Subcutaneous abdominal adipose tissue (tissue), 5 donors: Measurements from ENCODE around the gene INPP5A.

Experiments used
- H3K27ac ChIP-seq: one replicate; pipeline ENCODE4 v1.7.0; 2013; ENCODE audit warnings: low read depth, mild to moderate bottlenecking, inconsistent platforms, low read length, moderate library complexity
- H3K27me3 ChIP-seq, 5 donors: one replicate each; pipeline ENCODE4 v1.7.0; 2013; ENCODE audit warnings: low read length in 5 of 5, inconsistent platforms in 1 of 5; ENCODE audit not compliant: control insufficient read depth in 5 of 5, insufficient read depth in 4 of 5
- H3K36me3 ChIP-seq, 5 donors: one replicate each; pipeline ENCODE4 v1.7.0; 2013; ENCODE audit warnings: low read length in 5 of 5; ENCODE audit not compliant: control insufficient read depth in 5 of 5, insufficient read depth in 5 of 5
- H3K4me1 ChIP-seq, 5 donors: one replicate each; pipeline ENCODE4 v1.7.0; 2013; ENCODE audit warnings: low read length in 5 of 5, mild to moderate bottlenecking in 3 of 5, moderate library complexity in 1 of 5; ENCODE audit not compliant: control insufficient read depth in 5 of 5, insufficient read depth in 5 of 5
- H3K4me3 ChIP-seq, 5 donors: one replicate each; pipeline ENCODE4 v1.7.0; 2013; ENCODE audit warnings: low read length in 5 of 5, low read depth in 1 of 5
- H3K9ac ChIP-seq, 5 donors: one replicate each; pipeline ENCODE4 v1.7.0; 2013; ENCODE audit warnings: low read length in 5 of 5, mild to moderate bottlenecking in 4 of 5, moderate library complexity in 3 of 5
- H3K9me3 ChIP-seq, 5 donors: one replicate each; pipeline ENCODE4 v1.7.0; 2013; ENCODE audit warnings: low read length in 5 of 5; ENCODE audit not compliant: control insufficient read depth in 5 of 5
- donor health status: healthy.
- donor health status: healthy.
- donor health status: healthy.
- donor health status: healthy.
- donor health status: healthy.

The INPP5A gene

DNA sequence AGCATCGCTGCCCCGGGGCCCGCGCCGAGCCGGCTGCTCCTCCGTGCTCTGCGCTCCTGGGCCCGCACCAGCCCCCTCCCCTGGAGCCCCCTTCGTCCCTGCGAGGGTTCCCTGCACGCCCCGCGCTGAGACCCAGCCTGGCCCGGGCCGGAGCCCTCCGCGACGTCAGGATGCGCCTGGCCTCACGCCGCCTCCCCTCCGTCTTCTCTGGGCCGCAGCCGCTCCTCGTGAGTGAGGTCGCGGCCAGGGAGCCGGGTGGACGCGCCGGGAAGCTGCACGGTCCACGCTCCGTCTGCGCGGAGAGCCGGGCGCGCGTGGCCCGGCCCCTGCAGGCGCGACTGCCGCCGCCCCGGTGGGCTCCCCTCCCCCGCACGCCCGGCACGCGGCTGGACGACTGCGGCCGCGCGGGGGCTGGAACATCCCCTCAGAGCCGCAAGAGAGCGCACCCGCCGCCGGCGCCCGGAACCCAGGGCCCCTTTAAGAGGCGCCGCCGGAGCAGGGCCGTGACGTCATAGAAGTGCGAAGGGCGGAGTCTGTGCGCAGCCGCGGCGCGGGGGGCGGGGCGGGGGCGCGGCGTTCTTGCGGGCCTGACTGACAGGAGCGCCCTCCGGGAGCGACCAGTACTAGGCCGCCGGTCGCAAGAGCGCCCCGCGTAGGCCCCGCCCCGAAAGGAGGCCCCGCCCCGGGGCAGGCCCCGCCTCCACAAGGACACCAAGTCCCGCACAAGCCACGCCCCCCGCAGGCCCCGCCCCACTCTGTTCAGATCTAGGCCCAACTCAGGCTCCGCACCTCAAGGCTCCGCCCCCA, 507 bp upstream of the INPP5A start:
- H3K27ac ChIP-seq = no peak overlapping the region
- peaks cover 0 to under 1% (median 0%) of the 10 kb centered on the region in 5 donors for H3K36me3 ChIP-seq
- no peaks in the 10 kb centered on the region for H3K27me3 ChIP-seq
- peaks cover 15 to 54% (median 45%) of the 10 kb centered on the region in 5 donors for H3K4me1 ChIP-seq
- H3K4me3 ChIP-seq = peak overlapping the region in 4 of 5 donors; percentile 61 to 74 (median 68)
- no peaks in the 10 kb centered on the region for H3K9me3 ChIP-seq
- peak overlapping the region in 4 of 5 donors; percentile 44 to 71 (median 64) for H3K9ac ChIP-seq

DNA sequence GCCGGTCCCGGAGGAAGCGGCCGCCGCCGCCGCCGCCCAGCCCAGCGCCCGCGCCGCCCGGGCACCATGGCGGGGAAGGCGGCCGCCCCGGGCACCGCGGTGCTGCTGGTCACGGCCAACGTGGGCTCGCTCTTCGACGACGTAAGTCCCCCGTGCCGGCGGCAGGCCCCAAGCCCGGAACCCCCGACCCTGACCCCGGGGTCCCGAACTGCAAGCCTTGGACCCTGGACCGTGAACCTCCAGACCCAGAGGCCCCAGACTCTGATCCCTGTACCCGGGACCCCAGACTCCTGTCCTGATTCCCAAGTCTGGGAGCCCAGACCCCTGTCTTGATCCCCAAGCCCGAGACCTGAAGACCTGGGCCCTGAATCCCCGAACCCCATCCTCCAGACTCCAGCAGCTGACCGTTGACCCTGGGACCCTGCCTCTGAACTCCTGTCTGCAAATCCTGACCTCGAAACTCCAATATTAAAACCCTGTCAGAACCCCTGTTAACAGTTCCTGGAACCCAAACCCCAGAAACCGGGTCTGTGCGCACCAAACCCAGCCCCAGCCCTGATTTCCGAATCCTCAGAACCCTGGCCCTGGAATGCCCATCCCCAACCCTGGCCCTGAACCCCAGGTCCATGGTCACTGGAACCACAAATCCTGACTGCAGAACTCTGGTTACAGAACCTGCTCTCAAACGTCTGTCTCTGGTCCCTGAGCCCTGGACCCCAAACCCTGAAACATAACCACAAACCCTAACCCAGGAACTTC, 623 bp downstream of the INPP5A start:
- H3K4me1 ChIP-seq = peaks cover 15 to 57% (median 48%) of the 10 kb centered on the region in 5 donors
- H3K27ac ChIP-seq = peak overlapping the region; percentile 57
- H3K36me3 ChIP-seq = peaks cover 0 to 4% (median 0%) of the 10 kb centered on the region in 5 donors
- H3K4me3 ChIP-seq = peak overlapping the region; percentile 71 to 76 (median 74)
- H3K9ac ChIP-seq = peak overlapping the region; percentile 81 to 90 (median 87)
- H3K9me3 ChIP-seq = no peaks in the 10 kb centered on the region
- no peaks in the 10 kb centered on the region for H3K27me3 ChIP-seq

DNA sequence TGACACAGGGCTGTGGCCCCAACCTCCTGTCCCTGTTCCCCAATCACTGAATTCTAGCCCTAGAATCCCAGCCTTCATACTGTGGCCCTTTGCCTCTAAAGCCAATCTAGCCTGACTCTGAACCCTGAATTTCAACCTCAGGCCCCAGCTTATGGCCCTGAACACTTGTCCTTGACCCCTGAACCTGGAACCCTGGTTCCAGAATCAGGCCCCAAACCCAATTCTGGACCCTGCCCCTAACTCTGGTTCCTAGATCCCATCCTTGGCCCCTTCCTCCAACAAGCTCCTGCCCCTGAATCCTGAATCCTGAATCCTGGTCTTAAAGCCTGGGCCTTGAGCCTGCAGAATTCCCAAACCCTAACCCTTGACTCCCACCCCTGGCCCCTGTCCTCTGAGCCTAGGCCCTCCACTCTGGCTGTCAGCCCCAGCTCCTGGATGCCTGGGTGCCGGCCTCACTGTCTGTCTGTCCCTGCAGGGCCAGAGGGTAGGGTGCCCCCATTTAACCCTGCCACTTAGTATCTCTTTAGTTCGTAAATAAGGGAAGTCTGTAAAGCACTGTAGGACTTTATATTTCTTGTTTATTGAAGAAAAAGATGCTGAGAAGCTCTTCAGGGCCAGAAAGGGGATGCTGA, 1.3 kb downstream of the INPP5A start:
- Histone ChIP-seq H3K27ac (peak overlapping the region; percentile 57), H3K9me3 (no peaks in the 10 kb centered on the region), H3K4me1 (peaks cover 15 to 57% (median 48%) of the 10 kb centered on the region in 5 donors), H3K27me3 (no peaks in the 10 kb centered on the region), H3K9ac (peak overlapping the region in 4 of 5 donors; percentile 81 to 90 (median 86)), H3K4me3 (peak overlapping the region; percentile 71 to 76 (median 74)), H3K36me3 (peaks cover 0 to 4% (median 3%) of the 10 kb centered on the region in 5 donors)

DNA sequence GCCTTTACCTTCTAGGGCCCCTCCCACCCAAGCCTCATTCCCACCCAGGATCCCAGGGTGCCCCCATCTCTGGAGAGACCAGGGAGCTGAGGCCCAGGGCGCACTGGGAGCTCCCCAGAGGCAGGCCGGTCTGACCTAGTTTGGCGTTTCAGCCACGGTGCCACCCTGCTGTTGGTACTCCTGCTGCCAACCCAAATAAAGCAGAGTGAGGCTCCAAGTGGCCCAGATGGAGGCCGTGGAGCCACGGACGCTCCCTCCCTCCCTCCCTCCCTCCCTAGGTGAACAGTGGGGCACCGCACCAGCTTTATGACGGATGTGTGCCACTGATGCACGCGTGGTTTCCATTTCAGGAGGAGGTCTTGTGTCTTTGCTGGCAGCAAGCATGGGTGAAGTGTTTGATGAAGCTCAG, 1.8 kb downstream of the INPP5A start:
- H3K4me3 ChIP-seq = peak overlapping the region in 4 of 5 donors; percentile 73 to 76 (median 74)
- H3K9me3 ChIP-seq = no peaks in the 10 kb centered on the region
- peak overlapping the region; percentile 57 for H3K27ac ChIP-seq
- H3K9ac ChIP-seq = peak overlapping the region in 3 of 5 donors; percentile 81 to 88 (median 84)
- H3K27me3 ChIP-seq = no peaks in the 10 kb centered on the region
- H3K36me3 ChIP-seq = peaks cover 0 to 4% (median 3%) of the 10 kb centered on the region in 5 donors
- peaks cover 15 to 57% (median 48%) of the 10 kb centered on the region in 5 donors for H3K4me1 ChIP-seq

DNA sequence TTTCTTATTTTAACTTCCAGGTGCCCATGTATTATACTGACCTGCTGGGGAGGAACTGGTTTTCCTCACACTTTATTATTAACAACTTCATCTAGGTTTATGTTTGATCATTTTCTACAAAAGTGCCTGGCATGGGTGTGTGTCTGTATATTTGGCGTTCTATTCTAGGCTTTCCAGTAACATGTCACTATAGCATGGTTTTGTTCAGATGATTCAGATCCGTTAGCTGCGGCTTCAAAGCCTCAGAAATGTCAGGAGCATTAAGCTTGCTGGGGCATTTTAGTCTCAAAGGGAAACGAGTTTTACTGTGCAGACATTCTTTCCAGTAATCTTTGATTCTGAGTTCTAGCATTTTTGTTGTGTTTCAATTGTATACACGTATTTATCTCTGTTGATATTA, 2.3 kb downstream of the INPP5A start:
- Histone ChIP-seq H3K9ac (no peak overlapping the region), H3K4me3 (peak overlapping the region in 2 of 5 donors; percentile 8 to 73), H3K4me1 (peaks cover 15 to 61% (median 48%) of the 10 kb centered on the region in 5 donors), H3K27ac (no peak overlapping the region), H3K36me3 (peaks cover 0 to 4% (median 3%) of the 10 kb centered on the region in 5 donors), H3K27me3 (no peaks in the 10 kb centered on the region), H3K9me3 (no peaks in the 10 kb centered on the region)

DNA sequence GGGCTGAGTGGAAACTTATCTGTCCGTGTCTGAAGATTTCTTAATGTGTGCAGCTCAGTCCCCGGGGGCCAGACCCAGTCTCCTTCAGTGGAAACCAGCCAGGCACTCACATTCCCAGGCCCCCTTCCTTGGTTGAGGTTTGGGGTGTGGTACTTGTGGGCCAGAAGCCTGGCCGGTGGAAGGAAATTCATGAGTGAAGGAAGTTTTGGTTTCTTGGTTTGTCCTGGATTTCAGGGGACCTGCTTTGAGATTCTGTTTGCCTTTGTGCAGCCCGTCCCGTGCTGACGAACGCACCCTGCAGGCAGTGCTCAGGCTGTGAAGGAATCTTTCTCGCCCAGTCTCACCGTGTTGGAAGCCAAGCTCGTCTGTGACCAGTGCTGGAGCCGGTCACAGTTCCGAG, 2.9 kb downstream of the INPP5A start:
- peaks cover 0 to 4% (median 3%) of the 10 kb centered on the region in 5 donors for H3K36me3 ChIP-seq
- H3K9ac ChIP-seq = peak overlapping the region in 2 of 5 donors; percentile 8 to 44
- no peaks in the 10 kb centered on the region for H3K9me3 ChIP-seq
- H3K4me1 ChIP-seq = peaks cover 15 to 63% (median 48%) of the 10 kb centered on the region in 5 donors
- H3K27ac ChIP-seq = no peak overlapping the region
- H3K27me3 ChIP-seq = no peaks in the 10 kb centered on the region
- peak overlapping the region in 4 of 5 donors; percentile 26 to 37 (median 34) for H3K4me3 ChIP-seq

DNA sequence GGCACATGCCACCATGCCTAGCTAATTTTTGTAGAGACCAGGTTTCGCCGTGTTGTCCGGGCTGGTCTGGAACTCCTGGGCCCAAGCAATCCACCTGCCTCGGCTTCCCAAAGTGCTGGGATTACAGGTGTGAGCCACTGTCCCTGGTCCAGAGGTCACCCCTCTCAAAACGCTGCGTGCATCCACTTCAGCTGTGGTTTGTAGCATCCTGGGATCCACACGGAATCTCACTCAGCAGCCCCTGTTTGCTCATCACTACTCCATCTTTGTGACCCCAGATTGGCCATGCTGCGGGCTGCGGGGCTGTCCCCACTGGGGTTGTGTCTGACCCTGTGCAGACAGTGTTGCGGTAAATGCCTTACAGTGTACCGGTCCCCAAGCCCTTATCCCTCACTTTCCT, 3.5 kb downstream of the INPP5A start:
- Histone ChIP-seq H3K36me3 (peaks cover 0 to 4% (median 3%) of the 10 kb centered on the region in 5 donors), H3K4me3 (no peak overlapping the region), H3K27me3 (no peaks in the 10 kb centered on the region), H3K27ac (no peak overlapping the region), H3K9ac (no peak overlapping the region), H3K9me3 (no peaks in the 10 kb centered on the region), H3K4me1 (peaks cover 15 to 58% (median 44%) of the 10 kb centered on the region in 5 donors)

DNA sequence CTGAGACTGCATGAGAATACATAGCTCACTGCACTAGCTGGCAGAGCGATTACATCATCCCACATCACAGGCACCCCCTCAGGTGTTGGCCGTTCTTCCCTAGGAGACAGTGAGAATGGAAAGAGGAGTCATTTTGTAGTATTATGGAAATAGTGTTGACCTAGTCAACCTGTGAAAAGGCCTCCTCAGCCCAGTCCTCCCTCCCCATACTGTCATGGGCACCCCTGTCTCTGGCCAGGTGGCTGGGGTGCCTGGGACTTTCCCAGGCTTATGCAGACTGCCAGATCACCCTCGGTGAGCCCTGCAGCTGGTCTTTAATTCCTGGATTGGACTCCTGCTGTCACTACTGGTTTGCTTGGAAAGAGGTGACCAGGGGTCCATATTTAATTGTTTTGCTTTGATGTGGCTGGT, 4.0 kb downstream of the INPP5A start:
- no peaks in the 10 kb centered on the region for H3K27me3 ChIP-seq
- no peaks in the 10 kb centered on the region for H3K9me3 ChIP-seq
- H3K9ac ChIP-seq = no peak overlapping the region
- H3K27ac ChIP-seq = no peak overlapping the region
- H3K4me1 ChIP-seq = peaks cover 13 to 58% (median 40%) of the 10 kb centered on the region in 5 donors
- H3K4me3 ChIP-seq = no peak overlapping the region
- peaks cover 0 to 4% (median 3%) of the 10 kb centered on the region in 5 donors for H3K36me3 ChIP-seq

DNA sequence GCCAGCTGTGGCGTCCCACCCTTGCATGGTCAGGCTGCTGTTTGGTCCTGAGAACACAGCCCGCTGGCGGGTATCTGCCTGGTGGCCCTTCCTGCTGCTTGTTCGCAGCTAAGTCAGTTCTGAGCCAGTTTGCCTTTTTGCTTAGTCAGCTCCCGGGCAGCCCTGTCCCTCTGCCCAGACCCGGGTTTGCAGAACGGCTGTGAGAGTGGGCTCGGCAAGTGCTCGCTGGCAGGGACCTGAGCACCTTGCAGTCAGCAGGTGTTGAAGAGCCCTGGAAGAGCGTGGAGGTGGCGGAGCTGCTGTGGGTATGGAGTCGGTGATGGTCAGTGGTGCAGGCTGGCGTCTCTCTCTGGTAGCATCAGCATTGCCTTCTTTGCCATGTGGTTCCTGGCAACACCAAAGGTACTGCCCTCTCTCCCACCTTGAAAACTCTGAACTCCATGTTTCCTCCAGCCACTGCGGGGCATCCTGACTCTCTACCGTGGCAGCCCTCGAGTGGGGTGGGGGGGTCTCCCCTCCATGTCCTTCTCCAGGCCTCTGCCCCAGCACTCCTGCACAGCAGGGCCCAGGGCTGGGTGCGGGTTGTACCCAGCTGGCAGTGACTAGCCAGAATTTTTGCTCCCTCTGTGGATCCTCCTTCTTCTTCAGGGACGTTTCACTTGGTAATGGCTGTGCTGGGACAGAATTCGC, 4.6 kb downstream of the INPP5A start:
- peaks cover 14 to 61% (median 42%) of the 10 kb centered on the region in 5 donors for H3K4me1 ChIP-seq
- H3K36me3 ChIP-seq = peaks cover 0 to 4% (median 3%) of the 10 kb centered on the region in 5 donors
- H3K9ac ChIP-seq = no peak overlapping the region
- no peaks in the 10 kb centered on the region for H3K9me3 ChIP-seq
- H3K27ac ChIP-seq = no peak overlapping the region
- H3K4me3 ChIP-seq = no peak overlapping the region
- H3K27me3 ChIP-seq = no peaks in the 10 kb centered on the region
